Transverse colon (tissue), 4 donors: Measurements from ENCODE around the gene ARL1. TPM values are rescaled to one million over a fixed set of nuclear protein-coding genes. Genes with fewer than 3 reads are reported as not detected.
"Not testable (repeated sequence)": the region's sequence is repeated elsewhere in the genome, so short reads cannot be mapped to it uniquely, and the experiment has no call there.

ENCODE experiments used
- DNase-seq: peaks from one replicate; pipeline ENCODE4 v3.0.0-alpha.2; 2019
- H3K27ac ChIP-seq, 4 donors: fragments of 200-600 bp; sonication (generic); 2 replicates each; pipeline ENCODE4 v1.5.1; 2016 to 2018; ENCODE audit warnings: inconsistent platforms in 4 of 4
- H3K27me3 ChIP-seq: fragments of 200-600 bp; sonication (generic); 2 replicates; pipeline ENCODE4 v1.5.1; 2017; ENCODE audit warnings: inconsistent platforms
- H3K36me3 ChIP-seq, 4 donors: fragments of 200-600 bp; sonication (generic); 2 replicates each; pipeline ENCODE4 v1.5.1; 2017 to 2019; ENCODE audit warnings: inconsistent platforms in 4 of 4
- H3K4me1 ChIP-seq, 4 donors: fragments of 200-600 bp; sonication (generic); 2 replicates each; pipeline ENCODE4 v1.5.1; 2017 to 2020; ENCODE audit warnings: inconsistent platforms in 4 of 4
- H3K4me3 ChIP-seq, 4 donors: fragments of 200-600 bp; sonication (generic); 1 replicate in 1 of 4; 2 replicates in 3 of 4; pipeline versions ENCODE4 v1.5.1 to v1.6.1; 2017 to 2019; ENCODE audit warnings: inconsistent platforms in 4 of 4
- H3K9me3 ChIP-seq, 2 donors: fragments of 200-600 bp; sonication (generic); 2 replicates each; pipeline ENCODE4 v1.5.1; 2017 to 2019; ENCODE audit warnings: inconsistent platforms in 2 of 2
- CTCF ChIP-seq, 5 experiments: fragments of 200-600 bp in 3 of 5; fragments of 450-650 bp in 2 of 5; sonication (generic) in 3 of 5; IDR thresholded peaks; 1 replicate in 2 of 5; 2 replicates in 3 of 5; pipeline ENCODE4 v1.5.1; 2016 to 2017; ENCODE audit warnings: antibody characterized with exemption in 5 of 5, inconsistent platforms in 3 of 5, mild to moderate bottlenecking in 2 of 5, moderate library complexity in 1 of 5
- EP300 ChIP-seq: sonication (generic); formaldehyde crosslinking; IDR thresholded peaks from one replicate; pipeline ENCODE4 v1.6.1; 2017; ENCODE audit warnings: antibody characterized with exemption, low read depth
- POLR2A ChIP-seq: fragments of 450-650 bp; IDR thresholded peaks from one replicate; pipeline ENCODE4 v1.6.1; 2016; ENCODE audit warnings: antibody characterized with exemption, mild to moderate bottlenecking, moderate library complexity
- POLR2AphosphoS5 ChIP-seq, 3 donors: sonication (generic); formaldehyde crosslinking; IDR thresholded peaks; one replicate each; pipeline ENCODE4 v1.6.1; 2016; ENCODE audit warnings: antibody characterized with exemption in 3 of 3
- WGBS, 2 donors: methylation state at CpG; one replicate each; pipeline ENCODE4 v1.1.5; 2018; ENCODE audit warnings: low coverage in 1 of 2; 5-methylcytosine and 5-hydroxymethylcytosine counted together
- in situ Hi-C, 4 donors: fragments of 200-750 bp; cut with MboI; loops; one replicate each; pipeline versions ENCODE4 v1.15.0 to v1.15.1; 2017; ENCODE audit warnings: low sequenced_read_pairs in 3 of 4, low pct_ligation_motif_present in 1 of 4, low pct_unique_long_range_greater_than_20kb in 1 of 4
- intact Hi-C: fragments of 100-400 bp; cut with DNase I; formaldehyde crosslinking; loops from one replicate; pipeline ENCODE4 v1.15.1; 2023; ENCODE audit warnings: low total_unique reads
- total RNA-seq, 4 donors: library from RNA; depleted of rRNA; stranded (reverse); fragments of >200 nt; gene quantifications; one replicate each; pipeline ENCODE4 v1.1.0, GENCODE V29; 2016

ARL1 gene
- total RNA-seq, 4 donors from 2014 or later: 5.6 to 76.1 (median 42.1) TPM

- Histone ChIP-seq H3K27me3 (no peaks in the 10 kb centered on the region), H3K4me1 (no peaks in the 10 kb centered on the region), H3K4me3 (no peak overlapping the region), H3K9me3 (no peaks in the 10 kb centered on the region), H3K36me3 (no peaks in the 10 kb centered on the region), H3K27ac (no peak overlapping the region)
- intact Hi-C loops: no loop called here
- in situ Hi-C loops: no loop called here
- TF ChIP-seq CTCF (IDR thresholded peaks at IDR 0.05) (no peak), POLR2AphosphoS5 (IDR thresholded peaks at IDR 0.05) (no peak), EP300 (no peak), POLR2A (no peak)
- no peak for DNase-seq
Observed at GRCh38 chr12:101436136-101436535, 28.6 kb upstream of the ARL1 start.

- intact Hi-C loops: no loop called here
- no peaks in the 10 kb centered on the region for H3K9me3 ChIP-seq
- in situ Hi-C loops: no loop called here
- 54 to 67% methylated on average over 2 of the region's 2 CpGs for WGBS, 2 donors
- H3K27me3 ChIP-seq: no peaks in the 10 kb centered on the region
- no peaks in the 10 kb centered on the region for H3K4me1 ChIP-seq
- H3K27ac ChIP-seq: no peak overlapping the region
- H3K4me3 ChIP-seq: no peak overlapping the region
- no peak for DNase-seq
- no peaks in the 10 kb centered on the region for H3K36me3 ChIP-seq
- no peak for TF ChIP-seq CTCF (IDR thresholded peaks at IDR 0.05)
- TF ChIP-seq EP300: no peak
- no peak for TF ChIP-seq POLR2A
- no peak for TF ChIP-seq POLR2AphosphoS5 (IDR thresholded peaks at IDR 0.05)
Observed at GRCh38 chr12:101430456-101430855, 22.9 kb upstream of the ARL1 start.

- no peak overlapping the region for H3K27ac ChIP-seq
- 81 to 95% methylated on average over 2 of the region's 2 CpGs for WGBS, 2 donors
- intact Hi-C loops: no loop called here
- no peaks in the 10 kb centered on the region for H3K9me3 ChIP-seq
- in situ Hi-C loops: loop anchor here in 3 of 4 donors (25.0 kb wide), 2 partner anchors 338 to 413 kb away; partner anchors contain the start of gene GNPTAB (in 3 of the 3)
- no peak overlapping the region for H3K4me3 ChIP-seq
- no peaks in the 10 kb centered on the region for H3K36me3 ChIP-seq
- H3K4me1 ChIP-seq: no peaks in the 10 kb centered on the region
- DNase-seq: no peak
- TF ChIP-seq CTCF (IDR thresholded peaks at IDR 0.05): no peak
- no peak for TF ChIP-seq POLR2AphosphoS5 (IDR thresholded peaks at IDR 0.05)
- TF ChIP-seq EP300: no peak
- no peak for TF ChIP-seq POLR2A
- no peaks in the 10 kb centered on the region for H3K27me3 ChIP-seq
Observed at GRCh38 chr12:101424620-101425019, 17.0 kb upstream of the ARL1 start.

DNA sequence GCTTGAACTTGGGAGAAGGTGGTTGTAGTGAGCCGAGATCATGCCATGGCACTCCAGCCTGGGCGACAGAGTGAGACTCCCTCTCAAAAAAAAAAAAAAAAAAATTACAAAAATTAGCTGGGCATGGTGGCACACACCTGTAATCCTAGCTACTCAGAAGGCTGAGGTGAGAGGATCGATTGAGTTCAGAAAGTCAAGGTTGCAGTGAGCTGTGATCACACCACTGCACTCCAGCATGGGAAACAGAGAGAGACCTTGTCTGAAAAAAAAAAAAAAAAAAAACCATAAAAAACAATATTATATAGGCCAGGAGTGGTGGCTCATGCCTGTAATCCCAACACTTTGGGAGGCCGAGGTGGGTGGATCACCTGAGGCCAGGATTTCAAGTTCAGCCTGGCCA is 14.5 kb upstream of the ARL1 start:
- H3K4me1 ChIP-seq, H3K9me3 ChIP-seq, H3K36me3 ChIP-seq, DNase-seq, intact Hi-C loops, H3K27ac ChIP-seq, H3K27me3 ChIP-seq, H3K4me3 ChIP-seq: not testable (repeated sequence)
- in situ Hi-C loops: loop anchor here in 3 of 4 donors (25.0 kb wide), 2 partner anchors 340 to 415 kb away; partner anchors contain the start of gene GNPTAB (in 3 of the 3)
- 90 to 94% methylated on average over 3 to 4 of the region's 4 CpGs for WGBS, 2 donors

GRCh38 chr12:101415228-101415627 is 7.7 kb upstream of the ARL1 start:
- intact Hi-C loops (no loop called here), in situ Hi-C loops (loop anchor here (10.0 to 25.0 kb wide), 4 partner anchors 347 to 422 kb away; partner anchors contain the start of gene GNPTAB (in 4 of the 4))
- DNase-seq: no peak
- Histone ChIP-seq H3K36me3 (no peaks in the 10 kb centered on the region), H3K27ac (no peak overlapping the region), H3K4me3 (no peak overlapping the region), H3K27me3 (no peaks in the 10 kb centered on the region), H3K9me3 (no peaks in the 10 kb centered on the region), H3K4me1 (no peaks in the 10 kb centered on the region)
- 89 to 91% methylated on average over 1 of the region's 1 CpG for WGBS, 2 donors
- no peak for TF ChIP-seq CTCF (IDR thresholded peaks at IDR 0.05)
- TF ChIP-seq POLR2AphosphoS5 (IDR thresholded peaks at IDR 0.05): no peak
- TF ChIP-seq EP300: no peak
- no peak for TF ChIP-seq POLR2A
